IMR-90 (cell line): ENCODE results near the gene ZDHHC6. TPM values are rescaled to one million over a fixed set of nuclear protein-coding genes. Genes with fewer than 3 reads are reported as not detected.

Experiments
- ATAC-seq: fragments of 200-7000 bp; cut with Tn5 transposase; 2 replicates; pipeline ENCODE4 v1.9.1; 2020; ENCODE audit warnings: low read depth, mild to moderate bottlenecking, moderate library complexity
- BruUV-seq: library from RNA; stranded (reverse); fragments of 400-500 nt; replicated peaks from 2 replicates; lab custom pipeline; 2021; lab: Mats Ljungman, UMichigan
- CTCF ChIA-PET: fragments of 300-600 bp; formaldehyde crosslinking; extraction: SDS; loops from one replicate; lab custom pipeline; 2021; ENCODE audit warnings: antibody characterized with exemption; lab: Yijun Ruan, JAX
- POLR2A ChIA-PET: fragments of 300-600 bp; sonication (Branson Sonifier 250); formaldehyde crosslinking; loops from one replicate; lab custom pipeline; 2022; ENCODE audit warnings: antibody characterized with exemption; ENCODE audit not compliant: unreplicated experiment; lab: Charles Lee
- DNase-seq: peaks from one replicate; pipeline ENCODE4 v3.0.0; 2013
- H2AFZ ChIP-seq: replicated peaks from 2 replicates; pipeline ENCODE3; 2013; ENCODE audit warnings: low read length, mild to moderate bottlenecking; ENCODE audit not compliant: poor library complexity
- H2AK5ac ChIP-seq: 2 replicates; pipeline ENCODE4 v1.6.1; 2013; ENCODE audit warnings: low read depth, low read length, inconsistent platforms
- H2AK9ac ChIP-seq: replicated peaks from 2 replicates; pipeline ENCODE3; 2013; ENCODE audit warnings: mild to moderate bottlenecking, low read depth, low read length, moderate library complexity; ENCODE audit not compliant: poor library complexity
- H2BK120ac ChIP-seq: 2 replicates; pipeline ENCODE4 v1.6.1; 2013; ENCODE audit warnings: low read depth, low read length, inconsistent platforms
- H2BK15ac ChIP-seq: 3 replicates; pipeline ENCODE4 v1.6.1; 2013; ENCODE audit warnings: low read depth, low read length, inconsistent platforms
- H2BK20ac ChIP-seq: 2 replicates; pipeline ENCODE4 v1.6.1; 2013; ENCODE audit warnings: low read depth, mild to moderate bottlenecking, inconsistent platforms, low read length, moderate library complexity
- H2BK5ac ChIP-seq: 2 replicates; pipeline ENCODE4 v1.6.1; 2013; ENCODE audit warnings: mild to moderate bottlenecking, low read depth, low read length, inconsistent platforms; ENCODE audit not compliant: poor library complexity, severe bottlenecking
- H3K14ac ChIP-seq: replicated peaks from 2 replicates; pipeline ENCODE4 v1.6.1; 2013; ENCODE audit warnings: low read depth, low read length, inconsistent platforms
- H3K18ac ChIP-seq: 2 replicates; pipeline ENCODE4 v1.6.1; 2013; ENCODE audit warnings: low read depth, low read length, control low read depth
- H3K23ac ChIP-seq: 2 replicates; pipeline ENCODE4 v1.6.1; 2013; ENCODE audit warnings: low read depth, low read length, inconsistent platforms
- H3K27ac ChIP-seq: 2 replicates; pipeline ENCODE4 v1.5.1; 2013; ENCODE audit warnings: mild to moderate bottlenecking, control low read depth, low read length; ENCODE audit not compliant: insufficient read depth
- H3K27me3 ChIP-seq: 2 replicates; pipeline ENCODE4 v1.6.1; 2013; ENCODE audit warnings: low read length; ENCODE audit not compliant: control insufficient read depth, insufficient read depth
- H3K36me3 ChIP-seq: 2 replicates; pipeline ENCODE4 v1.6.1; 2013; ENCODE audit warnings: low read length, mixed read lengths; ENCODE audit not compliant: control insufficient read depth, insufficient read depth
- H3K4ac ChIP-seq: 2 replicates; pipeline ENCODE4 v1.6.1; 2013; ENCODE audit warnings: low read depth, low read length, inconsistent platforms
- H3K4me1 ChIP-seq: 2 replicates; pipeline ENCODE4 v1.6.1; 2013; ENCODE audit warnings: low read length, mixed read lengths; ENCODE audit not compliant: control insufficient read depth, insufficient read depth
- H3K4me2 ChIP-seq: 2 replicates; pipeline ENCODE4 v1.6.1; 2013; ENCODE audit warnings: low read depth, mild to moderate bottlenecking, control low read depth, low read length, moderate library complexity
- H3K4me3 ChIP-seq: 2 replicates; pipeline ENCODE4 v1.5.1; 2013; ENCODE audit warnings: low read depth, mild to moderate bottlenecking, control low read depth, low read length, moderate library complexity; ENCODE audit not compliant: insufficient read depth
- H3K56ac ChIP-seq: 2 replicates; pipeline ENCODE4 v1.6.1; 2013; ENCODE audit warnings: low read length, inconsistent platforms; ENCODE audit not compliant: insufficient read depth; ENCODE audit errors: extremely low read depth
- H3K79me1 ChIP-seq, 2 experiments: 2 replicates each; pipeline ENCODE4 v1.6.1; 2013; ENCODE audit warnings: low read length in 2 of 2, inconsistent platforms in 1 of 2, low read depth in 1 of 2
- H3K9ac ChIP-seq: 2 replicates; pipeline ENCODE4 v1.6.1; 2013; ENCODE audit warnings: low read depth, low read length, control low read depth
- H3K9me1 ChIP-seq: 2 replicates; pipeline ENCODE4 v1.6.1; 2013; ENCODE audit warnings: low read length, inconsistent platforms; ENCODE audit not compliant: insufficient read depth
- H3K9me3 ChIP-seq: 2 replicates; pipeline ENCODE4 v1.6.1; 2013; ENCODE audit warnings: low read length; ENCODE audit not compliant: control insufficient read depth, insufficient read depth
- H4K20me1 ChIP-seq: 2 replicates; pipeline ENCODE4 v1.6.1; 2013; ENCODE audit warnings: low read length, inconsistent platforms; ENCODE audit not compliant: insufficient read depth
- H4K5ac ChIP-seq: 2 replicates; pipeline ENCODE4 v1.6.1; 2013; ENCODE audit warnings: mild to moderate bottlenecking, low read depth, low read length, control low read depth
- H4K8ac ChIP-seq, 2 experiments: 2 replicates each; pipeline ENCODE4 v1.6.1; 2013; ENCODE audit warnings: low read depth in 2 of 2, low read length in 2 of 2, control low read depth in 1 of 2, inconsistent platforms in 1 of 2
- H4K91ac ChIP-seq: 2 replicates; pipeline ENCODE4 v1.6.1; 2013; ENCODE audit warnings: low read depth, low read length, inconsistent platforms; ENCODE audit not compliant: insufficient read depth
- POLR2A ChIP-seq: IDR thresholded peaks from 2 replicates; pipeline ENCODE4 v1.6.1; 2012; ENCODE audit warnings: mild to moderate bottlenecking, low read depth, low read length
- RCOR1 ChIP-seq: IDR thresholded peaks from 2 replicates; pipeline ENCODE4 v1.6.1; 2012; ENCODE audit warnings: mild to moderate bottlenecking, low read length, improper control_type of control experiment; ENCODE audit not compliant: insufficient replicate concordance
- WGBS, 2 experiments: methylation state at CpG; one replicate each; pipeline versions ENCODE4 v1.1.5 to v1.1.7; 2013; ENCODE audit warnings: missing lambda C conversion rate in 2 of 2; ENCODE audit not compliant: insufficient read length in 1 of 2; ENCODE audit errors: extremely low coverage in 2 of 2; 5-methylcytosine and 5-hydroxymethylcytosine counted together
- dilution Hi-C: fragments of 300-500 bp; cut with HindIII; formaldehyde crosslinking; loops from one replicate; pipeline ENCODE4 v1.14.3; 2018; ENCODE audit warnings: low sequenced_read_pairs; ENCODE audit not compliant: unreplicated experiment
- in situ Hi-C: fragments of 300-500 bp; cut with MboI; formaldehyde crosslinking; loops from 3 replicates; pipeline ENCODE4 v1.14.3; 2019; ENCODE audit warnings: low sequenced_read_pairs, inconsistent platforms, mixed read lengths
- intact Hi-C: fragments of 100-400 bp; cut with micrococcal nuclease; formaldehyde crosslinking; loops from 2 replicates; pipeline ENCODE4 v1.10.0; 2022
- polyA plus RNA-seq, 3 experiments: library from polyadenylated mRNA; depleted of rRNA; stranded (reverse); fragments of >200 nt; gene quantifications; 2 replicates each; pipeline ENCODE4 v1.2.3, GENCODE V29; 2012; ENCODE audit warnings: low replicate concordance in 1 of 3
- total RNA-seq: library from RNA; depleted of rRNA; stranded (reverse); fragments of >200 nt; gene quantifications from 2 replicates; pipeline ENCODE4 v1.2.3, GENCODE V29; 2012
- TF ChIP-seq, protein P1 (sequence below): conservative IDR thresholded peaks from 2 replicates; pipeline ENCODE4 v1.5.1; 2012; ENCODE audit warnings: mild to moderate bottlenecking, low read depth, low read length, improper control_type of control experiment

ZDHHC6 gene
- total and polyA plus RNA-seq, 2 of the 4 experiments (the other 2 are of a cell fraction), result 17.4 to 21.6 TPM

DNA sequence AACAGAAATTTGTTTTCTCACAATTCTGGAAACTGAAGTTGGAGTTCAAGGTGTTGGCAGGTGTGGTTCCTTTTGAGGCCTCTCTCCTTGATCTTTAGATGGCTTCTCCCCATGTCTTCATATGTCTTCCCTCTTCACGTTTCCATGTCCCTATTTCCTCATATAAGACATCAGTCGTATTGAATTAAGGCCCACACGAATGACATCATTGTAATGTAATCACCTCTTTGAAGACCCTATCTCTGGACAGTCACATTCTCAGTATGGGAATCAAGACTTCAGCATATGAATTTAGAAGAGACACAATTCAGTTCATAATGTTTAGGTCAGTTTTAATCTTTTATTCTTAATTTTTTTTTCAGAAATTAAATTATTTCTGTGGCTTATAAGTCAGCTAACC, 20.1 kb upstream of the ZDHHC6 start:
- H4K8ac ChIP-seq, result no peak overlapping the region
- no peak overlapping the region for H4K5ac ChIP-seq
- no peak overlapping the region for H3K4me3 ChIP-seq
- H3K9me1 ChIP-seq, result peaks cover 2% of the 10 kb centered on the region; the same call in 1 of the 2 replicates
- intact Hi-C loops (no loop called here), in situ Hi-C loops (no loop called here), dilution Hi-C loops (no loop called here)
- no peak overlapping the region for H3K14ac ChIP-seq
- no peak overlapping the region for H2BK20ac ChIP-seq
- no peak overlapping the region for H3K23ac ChIP-seq
- DNase-seq (no peak), ATAC-seq (no peak)
- H3K36me3 ChIP-seq, result peaks cover 13% of the 10 kb centered on the region
- no peak overlapping the region for H2AFZ ChIP-seq
- TF ChIP-seq RCOR1, result no peak
- no peak for TF ChIP-seq POLR2A
- TF ChIP-seq, protein P1, sequence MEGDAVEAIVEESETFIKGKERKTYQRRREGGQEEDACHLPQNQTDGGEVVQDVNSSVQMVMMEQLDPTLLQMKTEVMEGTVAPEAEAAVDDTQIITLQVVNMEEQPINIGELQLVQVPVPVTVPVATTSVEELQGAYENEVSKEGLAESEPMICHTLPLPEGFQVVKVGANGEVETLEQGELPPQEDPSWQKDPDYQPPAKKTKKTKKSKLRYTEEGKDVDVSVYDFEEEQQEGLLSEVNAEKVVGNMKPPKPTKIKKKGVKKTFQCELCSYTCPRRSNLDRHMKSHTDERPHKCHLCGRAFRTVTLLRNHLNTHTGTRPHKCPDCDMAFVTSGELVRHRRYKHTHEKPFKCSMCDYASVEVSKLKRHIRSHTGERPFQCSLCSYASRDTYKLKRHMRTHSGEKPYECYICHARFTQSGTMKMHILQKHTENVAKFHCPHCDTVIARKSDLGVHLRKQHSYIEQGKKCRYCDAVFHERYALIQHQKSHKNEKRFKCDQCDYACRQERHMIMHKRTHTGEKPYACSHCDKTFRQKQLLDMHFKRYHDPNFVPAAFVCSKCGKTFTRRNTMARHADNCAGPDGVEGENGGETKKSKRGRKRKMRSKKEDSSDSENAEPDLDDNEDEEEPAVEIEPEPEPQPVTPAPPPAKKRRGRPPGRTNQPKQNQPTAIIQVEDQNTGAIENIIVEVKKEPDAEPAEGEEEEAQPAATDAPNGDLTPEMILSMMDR, result no peak
- H2BK5ac ChIP-seq, result no peak overlapping the region
- no CpG with 5 or more reads among the region's 3 CpGs for WGBS, 2 experiments
- H3K9ac ChIP-seq, result no peak overlapping the region
- peaks cover 0 to 8% of the 10 kb centered on the region in 2 experiments; a peak in 3 of 4 replicates for H3K79me1 ChIP-seq
- no peaks in the 10 kb centered on the region for H3K27me3 ChIP-seq
- no peak overlapping the region for H3K4ac ChIP-seq
- no peak overlapping the region for H2AK9ac ChIP-seq
- no peaks in the 10 kb centered on the region for H4K20me1 ChIP-seq
- no peak overlapping the region for H4K91ac ChIP-seq
- no peak overlapping the region for H3K56ac ChIP-seq
- no peaks in the 10 kb centered on the region for H3K9me3 ChIP-seq
- ChIA-PET POLR2A (no interaction called here), CTCF (no interaction called here)
- H3K18ac ChIP-seq, result no peak overlapping the region
- no peak overlapping the region for H2AK5ac ChIP-seq
- no peak overlapping the region for H2BK15ac ChIP-seq
- BruUV-seq, result no TSS peak
- no peak overlapping the region for H2BK120ac ChIP-seq
- no peaks in the 10 kb centered on the region for H3K4me1 ChIP-seq
- no peak overlapping the region for H3K4me2 ChIP-seq
- no peak overlapping the region for H3K27ac ChIP-seq
